NCI-H2227 (cell line): Measurements from ENCODE around the gene ZC3H18.

Source experiments
- DNase-seq: peaks from one replicate; lab custom pipeline; 2025; ENCODE audit not compliant: unreplicated experiment; lab: John Stamatoyannopoulos, UW

The ZC3H18 gene

GRCh38 chr16:88569985-88570690, at the start of gene ZC3H18:
Gene ZC3H18 (plus strand): TSS chr16:88570403. CDS start chr16:88577124, 6,721 bp downstream.
- peak; percentile 97 for DNase-seq

GRCh38 chr16:88521674-88522073, 48.5 kb upstream of the ZC3H18 start:
- DNase-seq, result no peak

GRCh38 chr16:88522276-88522949, 47.8 kb upstream of the ZC3H18 start:
- DNase-seq, result no peak

DNA sequence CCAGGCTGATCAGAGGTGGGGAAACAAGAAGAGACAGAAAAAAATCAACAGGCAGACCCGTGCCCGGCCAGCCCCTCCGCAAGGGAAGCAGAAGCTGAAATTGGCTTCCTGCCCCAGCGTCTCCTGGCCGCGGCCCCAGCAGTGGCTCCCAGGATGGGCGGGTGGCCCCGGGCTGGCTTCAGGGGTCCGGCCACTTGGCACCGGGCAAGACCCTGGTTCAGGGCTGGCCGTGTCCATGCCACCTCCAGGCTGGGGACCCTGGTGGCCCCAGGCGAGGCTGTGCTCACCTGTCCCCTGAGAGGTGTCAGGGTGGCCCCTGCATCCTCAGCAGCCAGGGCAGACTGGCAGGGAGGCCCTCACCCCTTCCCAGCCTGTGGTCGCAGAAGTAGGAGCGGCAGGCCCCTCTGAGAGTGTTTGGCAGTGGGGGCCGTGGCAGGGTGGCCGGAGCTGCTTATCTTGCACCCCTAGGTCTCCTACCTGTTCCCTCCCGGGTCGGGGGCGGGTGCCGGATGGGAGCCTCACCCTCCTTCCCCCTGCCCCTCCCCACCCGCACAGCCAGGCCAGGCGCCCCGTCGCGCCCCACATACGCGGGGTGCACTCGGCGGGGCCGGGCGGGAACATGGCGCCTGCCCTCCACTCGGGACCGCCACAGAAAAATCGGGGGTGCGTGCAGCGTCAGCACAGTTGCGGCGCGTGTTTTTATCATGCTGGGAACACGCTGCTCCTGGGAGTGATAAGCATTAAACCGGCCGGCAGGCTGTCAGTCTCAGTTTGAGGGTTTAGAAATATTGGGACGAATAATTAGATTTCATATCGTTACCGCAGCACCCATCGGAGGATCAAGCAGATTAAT, 46.7 kb upstream of the ZC3H18 start:
- DNase-seq, result no peak

GRCh38 chr16:88524274-88524972, 45.8 kb upstream of the ZC3H18 start:
- no peak for DNase-seq

DNA sequence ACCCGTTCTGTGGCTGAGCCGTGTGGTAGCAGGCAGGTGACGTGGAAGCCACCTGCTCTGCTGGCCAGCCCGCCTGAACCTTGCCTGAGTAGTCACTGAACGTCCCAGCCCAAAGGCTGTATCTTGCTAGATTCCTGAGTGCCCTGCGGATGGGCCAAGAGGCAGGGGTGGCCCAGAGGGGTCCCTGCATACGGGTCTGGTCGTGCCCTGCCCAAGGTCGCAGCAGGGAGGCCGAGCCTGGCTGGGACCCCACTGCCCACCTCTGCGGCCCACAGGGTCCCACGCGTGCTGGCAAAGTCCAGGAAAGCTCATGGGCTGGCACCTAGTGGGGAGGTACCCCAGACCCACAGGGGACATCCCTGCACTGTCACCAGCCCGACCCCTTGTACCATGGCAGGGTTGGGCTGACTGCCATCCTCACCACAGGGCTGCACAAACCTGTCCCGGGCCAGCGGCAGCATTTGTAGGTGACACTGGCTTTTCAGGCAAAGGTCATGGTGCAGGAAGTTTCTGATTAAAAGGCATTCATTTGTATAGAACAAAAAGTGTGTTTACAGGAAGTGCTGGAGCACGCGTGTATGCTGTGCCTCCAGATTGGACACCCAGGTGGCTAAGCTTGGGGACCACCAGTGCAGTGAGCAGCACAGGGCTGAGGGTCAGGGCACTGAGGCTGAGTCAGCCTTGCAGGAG, 45.1 kb upstream of the ZC3H18 start:
- DNase-seq, result no peak

DNA sequence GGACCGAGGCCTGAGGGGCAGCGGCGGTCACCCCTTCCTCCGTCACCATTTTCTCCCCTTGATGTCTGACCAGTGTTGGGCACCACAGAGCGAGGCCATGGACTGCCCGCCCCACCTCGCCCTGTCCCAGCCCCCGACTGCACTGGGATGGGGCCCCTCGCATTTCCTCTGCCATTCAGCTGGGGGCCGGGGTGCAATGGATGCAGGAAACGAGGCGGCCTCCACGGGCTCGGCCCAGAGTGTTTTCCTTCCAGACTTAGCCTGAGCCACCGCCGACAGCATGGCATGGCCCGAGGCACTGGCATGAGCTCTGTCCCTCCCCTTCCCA, 44.6 kb upstream of the ZC3H18 start:
- DNase-seq, result no peak

GRCh38 chr16:88526008-88526905, 43.9 kb upstream of the ZC3H18 start:
- DNase-seq, result no peak

- no peak for DNase-seq
These were observed 43.4 kb upstream of the ZC3H18 start for GRCh38 chr16:88526906-88527185.

DNA sequence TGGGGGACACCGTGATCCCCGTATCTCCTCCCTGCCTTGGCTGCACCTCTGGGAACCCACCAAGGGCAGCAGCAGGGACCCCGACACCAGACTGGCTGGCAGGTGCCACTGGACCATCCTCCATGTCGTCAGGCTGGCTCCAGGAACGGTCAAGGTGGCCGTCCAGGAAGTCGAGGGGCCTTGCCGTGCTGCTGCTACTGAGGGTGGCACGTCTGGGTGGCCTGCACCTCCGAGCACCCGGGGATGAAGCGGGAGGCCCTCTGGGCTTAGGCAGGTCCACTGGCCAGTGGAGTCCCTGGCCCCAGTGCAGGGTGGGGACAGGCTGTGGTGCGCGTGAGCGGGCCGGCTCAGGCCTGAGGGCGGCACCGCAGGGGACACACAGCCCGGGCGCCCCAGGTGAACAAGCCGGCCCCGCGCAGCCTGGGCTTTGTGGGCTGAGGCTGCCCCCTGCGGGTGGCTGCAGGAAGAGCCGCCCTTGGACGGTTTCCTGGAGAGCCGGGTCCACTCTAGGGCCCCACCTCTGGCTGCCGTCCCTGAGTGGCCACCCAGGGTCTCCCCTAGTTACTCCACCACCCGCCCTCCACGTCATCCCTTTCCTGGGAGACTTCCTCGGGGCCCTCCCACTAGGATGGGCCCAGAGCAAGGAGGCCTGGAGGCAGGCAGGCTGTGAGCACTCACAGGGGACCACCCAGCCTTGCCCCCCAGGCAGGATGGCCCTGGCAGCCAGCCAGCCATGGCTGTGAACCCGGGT, 42.8 kb upstream of the ZC3H18 start:
- DNase-seq, result peak; percentile 44

DNA sequence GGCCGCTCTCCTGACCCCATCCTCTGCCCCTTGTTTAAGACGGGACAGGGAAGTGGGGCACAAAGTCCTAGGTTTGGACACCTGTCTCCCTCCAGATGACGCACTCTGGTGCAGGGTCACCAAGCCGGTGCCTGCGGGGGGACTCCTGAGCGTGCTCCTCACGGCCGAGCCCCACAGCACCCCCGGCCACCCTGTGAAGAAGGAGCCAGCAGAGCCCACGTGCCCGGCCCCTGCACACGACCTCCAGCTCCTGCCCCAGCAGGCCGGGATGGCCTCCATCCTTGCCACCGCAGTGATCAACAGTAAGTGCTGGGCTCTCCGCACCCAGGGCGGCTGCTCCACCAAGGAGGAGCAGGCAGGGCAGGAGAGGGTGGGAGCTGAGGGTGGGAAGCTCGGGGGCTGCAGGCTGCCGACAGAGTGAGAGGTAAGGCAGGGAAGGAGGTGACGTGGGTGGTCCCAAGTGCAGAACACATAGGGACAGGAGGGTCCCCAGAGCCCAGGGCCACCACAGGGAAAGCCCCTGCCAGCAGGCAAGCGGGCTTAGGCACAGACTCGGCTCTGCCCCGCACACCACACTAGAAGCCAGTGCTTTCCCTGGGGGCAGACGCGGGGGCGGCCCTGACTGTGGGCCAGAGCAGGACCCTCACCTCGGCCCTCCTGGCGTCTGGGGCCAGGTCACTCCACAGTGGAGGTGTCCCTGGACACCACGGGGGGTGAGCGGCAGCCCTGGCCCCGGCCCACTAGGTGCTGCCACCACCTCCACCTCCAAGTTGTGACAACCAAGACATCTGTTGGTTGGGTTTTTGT, 42.1 kb upstream of the ZC3H18 start:
- no peak for DNase-seq

- no peak for DNase-seq
These were observed 41.3 kb upstream of the ZC3H18 start for GRCh38 chr16:88528902-88529318.

DNA sequence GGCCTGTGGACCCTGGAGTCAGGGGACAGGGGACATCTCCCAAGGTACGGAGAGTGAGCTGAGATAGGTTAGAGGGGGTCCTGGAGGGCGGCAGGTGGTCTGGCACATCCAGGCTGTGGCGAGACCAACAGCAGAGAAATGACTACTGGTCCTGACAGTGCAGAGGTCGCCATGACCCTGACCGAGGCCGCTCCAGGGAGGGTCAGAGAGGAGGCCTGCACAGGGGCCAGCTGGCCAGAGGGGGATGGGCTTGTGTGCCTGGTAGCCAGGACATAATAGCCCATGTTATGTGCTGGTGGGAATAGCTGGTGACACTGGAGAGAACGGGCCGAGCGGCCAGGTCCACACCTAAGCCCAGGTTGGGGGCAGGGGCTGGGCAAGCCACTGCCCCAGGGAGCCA, 40.6 kb upstream of the ZC3H18 start:
- no peak for DNase-seq

- DNase-seq, result no peak
These were observed 39.9 kb upstream of the ZC3H18 start for GRCh38 chr16:88530051-88530857.

- DNase-seq, result no peak
These were observed 39.4 kb upstream of the ZC3H18 start for GRCh38 chr16:88530858-88531203.

- DNase-seq, result no peak
These were observed 38.9 kb upstream of the ZC3H18 start for GRCh38 chr16:88531346-88531745.

DNA sequence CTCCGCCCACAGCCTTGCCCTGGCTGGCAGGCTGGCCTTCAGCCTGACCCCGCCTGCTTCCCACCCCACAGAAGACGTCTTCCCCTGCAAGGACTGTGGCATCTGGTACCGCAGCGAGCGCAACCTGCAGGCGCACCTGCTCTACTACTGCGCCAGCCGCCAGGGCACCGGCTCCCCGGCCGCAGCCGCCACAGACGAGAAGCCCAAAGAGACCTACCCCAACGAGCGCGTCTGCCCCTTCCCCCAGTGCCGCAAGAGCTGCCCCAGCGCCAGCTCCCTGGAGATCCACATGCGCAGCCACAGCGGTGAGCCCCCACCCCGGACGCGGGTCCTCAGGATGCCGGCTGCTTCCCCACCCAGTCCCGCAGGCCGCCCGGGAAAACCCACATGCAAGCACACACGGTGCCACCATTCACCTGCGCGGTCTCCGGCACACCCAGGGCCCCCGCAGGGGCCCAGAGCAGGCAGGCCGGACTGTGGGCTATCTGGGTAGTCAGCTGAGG, 38.2 kb upstream of the ZC3H18 start:
- no peak for DNase-seq
